GM23338 (cell line): ENCODE results near the gene FUT8.

Experiments used
- CREB1 ChIP-seq: fragments of 250-450 bp; sonication (Bioruptor Pico); IDR thresholded peaks from 2 replicates; pipeline ENCODE4 v1.5.0; 2020; ENCODE audit warnings: low read depth, mild to moderate bottlenecking, moderate library complexity
- EZH2 ChIP-seq: fragments of 200-600 bp; sonication (generic); IDR thresholded peaks from one replicate; pipeline ENCODE4 v1.8.0; 2017; ENCODE audit warnings: antibody characterized with exemption, mild to moderate bottlenecking, low read depth; ENCODE audit not compliant: unreplicated experiment
- EZH2phosphoT487 ChIP-seq: fragments of 200-600 bp; sonication (generic); IDR thresholded peaks from one replicate; pipeline ENCODE4 v1.8.1; 2018; ENCODE audit warnings: antibody characterized with exemption; ENCODE audit not compliant: unreplicated experiment
- POLR2AphosphoS5 ChIP-seq: IDR thresholded peaks from 2 replicates; pipeline ENCODE4 v1.6.1; 2016; ENCODE audit warnings: antibody characterized with exemption, low read depth
- STAT1 ChIP-seq: IDR thresholded peaks from one replicate; pipeline ENCODE4 v1.6.1; 2016; ENCODE audit warnings: antibody characterized with exemption; ENCODE audit not compliant: unreplicated experiment
- TF ChIP-seq, protein P1 (sequence below), 2 experiments: fragments of 200-600 bp in 1 of 2; sonication (generic) in 1 of 2; conservative IDR thresholded peaks; 2 replicates each; pipeline versions ENCODE4 v1.5.1 to v1.6.1; 2016 to 2017; ENCODE audit warnings: antibody characterized with exemption in 2 of 2, low read depth in 2 of 2, mild to moderate bottlenecking in 2 of 2, moderate library complexity in 1 of 2
- TF ChIP-seq, protein P2 (sequence below): IDR thresholded peaks from one replicate; pipeline ENCODE4 v1.6.1; 2018; ENCODE audit warnings: antibody characterized with exemption; ENCODE audit not compliant: unreplicated experiment

DNA sequence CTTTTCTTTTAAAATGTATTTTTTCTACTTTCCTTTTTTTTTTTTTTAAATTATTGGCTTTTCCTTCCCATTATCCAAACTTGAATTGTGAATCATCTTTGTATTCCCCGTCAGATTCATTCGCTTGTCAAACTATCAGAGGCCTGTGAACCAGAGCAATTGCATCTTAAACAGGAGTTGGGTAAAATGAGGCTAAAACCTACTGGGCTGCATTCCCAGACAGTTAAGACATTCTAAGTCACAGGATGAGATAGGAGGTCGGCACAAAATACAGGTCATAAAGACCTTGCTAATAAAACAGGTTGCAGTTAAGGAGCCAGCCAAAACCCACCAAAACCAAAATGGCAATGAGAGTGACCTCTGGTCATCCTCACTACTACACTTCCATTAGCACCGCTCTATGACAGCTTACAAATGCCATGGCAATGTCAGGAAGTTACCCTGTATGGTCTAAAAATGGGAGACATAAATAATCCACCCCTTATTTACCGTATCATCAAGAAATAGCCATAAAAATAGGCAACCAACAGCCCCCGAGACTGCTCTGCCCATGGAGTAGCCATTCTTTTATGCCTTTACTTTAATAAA, 19.9 kb downstream of the FUT8 start:
- TF ChIP-seq POLR2AphosphoS5 = no peak
- TF ChIP-seq, protein P1, sequence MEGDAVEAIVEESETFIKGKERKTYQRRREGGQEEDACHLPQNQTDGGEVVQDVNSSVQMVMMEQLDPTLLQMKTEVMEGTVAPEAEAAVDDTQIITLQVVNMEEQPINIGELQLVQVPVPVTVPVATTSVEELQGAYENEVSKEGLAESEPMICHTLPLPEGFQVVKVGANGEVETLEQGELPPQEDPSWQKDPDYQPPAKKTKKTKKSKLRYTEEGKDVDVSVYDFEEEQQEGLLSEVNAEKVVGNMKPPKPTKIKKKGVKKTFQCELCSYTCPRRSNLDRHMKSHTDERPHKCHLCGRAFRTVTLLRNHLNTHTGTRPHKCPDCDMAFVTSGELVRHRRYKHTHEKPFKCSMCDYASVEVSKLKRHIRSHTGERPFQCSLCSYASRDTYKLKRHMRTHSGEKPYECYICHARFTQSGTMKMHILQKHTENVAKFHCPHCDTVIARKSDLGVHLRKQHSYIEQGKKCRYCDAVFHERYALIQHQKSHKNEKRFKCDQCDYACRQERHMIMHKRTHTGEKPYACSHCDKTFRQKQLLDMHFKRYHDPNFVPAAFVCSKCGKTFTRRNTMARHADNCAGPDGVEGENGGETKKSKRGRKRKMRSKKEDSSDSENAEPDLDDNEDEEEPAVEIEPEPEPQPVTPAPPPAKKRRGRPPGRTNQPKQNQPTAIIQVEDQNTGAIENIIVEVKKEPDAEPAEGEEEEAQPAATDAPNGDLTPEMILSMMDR (conservative IDR thresholded peaks at IDR 0.05; ENCODE audit: low read depth in 2 of 2) = no peak
- TF ChIP-seq EZH2 = no peak
- no peak for TF ChIP-seq STAT1
- TF ChIP-seq, protein P2, sequence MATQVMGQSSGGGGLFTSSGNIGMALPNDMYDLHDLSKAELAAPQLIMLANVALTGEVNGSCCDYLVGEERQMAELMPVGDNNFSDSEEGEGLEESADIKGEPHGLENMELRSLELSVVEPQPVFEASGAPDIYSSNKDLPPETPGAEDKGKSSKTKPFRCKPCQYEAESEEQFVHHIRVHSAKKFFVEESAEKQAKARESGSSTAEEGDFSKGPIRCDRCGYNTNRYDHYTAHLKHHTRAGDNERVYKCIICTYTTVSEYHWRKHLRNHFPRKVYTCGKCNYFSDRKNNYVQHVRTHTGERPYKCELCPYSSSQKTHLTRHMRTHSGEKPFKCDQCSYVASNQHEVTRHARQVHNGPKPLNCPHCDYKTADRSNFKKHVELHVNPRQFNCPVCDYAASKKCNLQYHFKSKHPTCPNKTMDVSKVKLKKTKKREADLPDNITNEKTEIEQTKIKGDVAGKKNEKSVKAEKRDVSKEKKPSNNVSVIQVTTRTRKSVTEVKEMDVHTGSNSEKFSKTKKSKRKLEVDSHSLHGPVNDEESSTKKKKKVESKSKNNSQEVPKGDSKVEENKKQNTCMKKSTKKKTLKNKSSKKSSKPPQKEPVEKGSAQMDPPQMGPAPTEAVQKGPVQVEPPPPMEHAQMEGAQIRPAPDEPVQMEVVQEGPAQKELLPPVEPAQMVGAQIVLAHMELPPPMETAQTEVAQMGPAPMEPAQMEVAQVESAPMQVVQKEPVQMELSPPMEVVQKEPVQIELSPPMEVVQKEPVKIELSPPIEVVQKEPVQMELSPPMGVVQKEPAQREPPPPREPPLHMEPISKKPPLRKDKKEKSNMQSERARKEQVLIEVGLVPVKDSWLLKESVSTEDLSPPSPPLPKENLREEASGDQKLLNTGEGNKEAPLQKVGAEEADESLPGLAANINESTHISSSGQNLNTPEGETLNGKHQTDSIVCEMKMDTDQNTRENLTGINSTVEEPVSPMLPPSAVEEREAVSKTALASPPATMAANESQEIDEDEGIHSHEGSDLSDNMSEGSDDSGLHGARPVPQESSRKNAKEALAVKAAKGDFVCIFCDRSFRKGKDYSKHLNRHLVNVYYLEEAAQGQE = no peak
- no peak for TF ChIP-seq CREB1 (CRISPR knock-in tag)
- no peak for TF ChIP-seq EZH2phosphoT487
